Neural crest cell (in vitro differentiated cells): ENCODE data around the gene ATXN7L1. TPM values are rescaled to one million over a fixed set of nuclear protein-coding genes. Genes with fewer than 3 reads are reported as not detected.

Experiments used
- DNase-seq: peaks from one replicate; pipeline ENCODE4 v3.0.0; 2021; ENCODE audit warnings: low read depth, mixed read lengths, low spot score
- H3K27ac Mint-ChIP-seq: one replicate; pipeline ENCODE4 v1.8.0; 2021; ENCODE audit warnings: mild to moderate bottlenecking, mixed read lengths; ENCODE audit not compliant: unreplicated experiment
- H3K27me3 Mint-ChIP-seq: 2 replicates; pipeline ENCODE4 v1.8.0; 2021; ENCODE audit warnings: low read depth, mild to moderate bottlenecking, mixed read lengths
- H3K36me3 Mint-ChIP-seq: 2 replicates; pipeline ENCODE4 v1.8.0; 2021; ENCODE audit warnings: low read depth, mild to moderate bottlenecking, mixed read lengths
- H3K4me1 Mint-ChIP-seq: 2 replicates; pipeline ENCODE4 v1.8.0; 2021; ENCODE audit warnings: mixed read lengths
- H3K4me3 Mint-ChIP-seq: one replicate; pipeline ENCODE4 v1.8.0; 2021; ENCODE audit warnings: mild to moderate bottlenecking, mixed read lengths
- H3K9me3 Mint-ChIP-seq: 2 replicates; pipeline ENCODE4 v1.8.0; 2021; ENCODE audit warnings: mixed read lengths
- total RNA-seq: library from RNA; stranded (reverse); gene quantifications from 2 replicates; pipeline ENCODE4 v1.2.1, GENCODE V29; 2021
- TF ChIP-seq, protein P1 (sequence below): fragments of 200-600 bp; sonication (generic); conservative IDR thresholded peaks from 2 replicates; pipeline ENCODE4 v1.5.0; 2021; ENCODE audit warnings: antibody characterized with exemption, mild to moderate bottlenecking

ATXN7L1 gene
- total RNA-seq, 1 donor from 2014 or later: 14.4 TPM

- TF ChIP-seq, protein P1, sequence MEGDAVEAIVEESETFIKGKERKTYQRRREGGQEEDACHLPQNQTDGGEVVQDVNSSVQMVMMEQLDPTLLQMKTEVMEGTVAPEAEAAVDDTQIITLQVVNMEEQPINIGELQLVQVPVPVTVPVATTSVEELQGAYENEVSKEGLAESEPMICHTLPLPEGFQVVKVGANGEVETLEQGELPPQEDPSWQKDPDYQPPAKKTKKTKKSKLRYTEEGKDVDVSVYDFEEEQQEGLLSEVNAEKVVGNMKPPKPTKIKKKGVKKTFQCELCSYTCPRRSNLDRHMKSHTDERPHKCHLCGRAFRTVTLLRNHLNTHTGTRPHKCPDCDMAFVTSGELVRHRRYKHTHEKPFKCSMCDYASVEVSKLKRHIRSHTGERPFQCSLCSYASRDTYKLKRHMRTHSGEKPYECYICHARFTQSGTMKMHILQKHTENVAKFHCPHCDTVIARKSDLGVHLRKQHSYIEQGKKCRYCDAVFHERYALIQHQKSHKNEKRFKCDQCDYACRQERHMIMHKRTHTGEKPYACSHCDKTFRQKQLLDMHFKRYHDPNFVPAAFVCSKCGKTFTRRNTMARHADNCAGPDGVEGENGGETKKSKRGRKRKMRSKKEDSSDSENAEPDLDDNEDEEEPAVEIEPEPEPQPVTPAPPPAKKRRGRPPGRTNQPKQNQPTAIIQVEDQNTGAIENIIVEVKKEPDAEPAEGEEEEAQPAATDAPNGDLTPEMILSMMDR: no peak
- Mint-ChIP-seq H3K4me3 (no peak overlapping the region), H3K27ac (no peak overlapping the region), H3K36me3 (no peaks in the 10 kb centered on the region), H3K27me3 (no peaks in the 10 kb centered on the region), H3K4me1 (peaks cover 23% of the 10 kb centered on the region), H3K9me3 (no peaks in the 10 kb centered on the region)
- DNase-seq: no peak
Observed at GRCh38 chr7:105649727-105650381, 226.5 kb downstream of the ATXN7L1 start.

DNA sequence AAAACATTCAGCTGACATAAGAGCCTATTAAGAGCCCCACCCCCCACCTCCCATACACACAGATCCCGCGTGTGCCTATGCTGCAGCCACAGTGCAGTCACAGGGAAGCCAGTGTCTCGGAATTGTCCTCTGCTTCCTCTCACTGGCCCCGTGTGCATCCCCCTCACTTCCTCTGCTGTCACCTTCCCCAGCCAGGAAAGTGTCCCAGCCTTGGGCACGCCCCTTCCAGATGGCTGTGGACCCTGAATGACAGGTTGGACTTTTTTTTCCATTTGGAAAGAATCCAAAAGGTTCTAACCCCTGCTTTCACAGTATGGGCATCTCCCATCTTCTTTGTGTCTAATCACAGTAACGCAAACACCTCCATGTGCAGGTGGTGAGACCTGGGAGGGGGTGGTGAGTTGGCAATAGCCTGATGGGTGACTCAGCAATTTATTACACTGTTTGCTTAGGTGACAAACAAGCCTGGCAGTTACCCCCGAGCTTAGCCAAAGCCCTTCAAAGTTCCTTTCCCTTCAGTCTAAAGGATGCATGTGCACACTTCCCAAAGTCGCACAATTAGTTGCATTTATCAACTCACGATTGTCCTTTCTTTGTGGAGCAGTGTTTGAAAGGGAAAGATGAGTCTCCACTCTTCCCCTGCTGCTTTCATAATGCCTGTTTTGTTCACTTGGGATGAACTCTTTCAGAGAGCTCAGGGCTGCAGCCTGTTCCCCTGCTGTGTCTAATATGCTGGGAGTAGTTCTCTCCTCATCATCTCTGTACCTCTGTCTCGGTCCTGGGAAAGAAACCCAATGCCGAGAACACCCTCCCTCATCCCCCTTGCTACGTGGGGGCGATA, 227.6 kb downstream of the ATXN7L1 start:
- peaks cover 33% of the 10 kb centered on the region for H3K4me1 Mint-ChIP-seq
- TF ChIP-seq, protein P1: no peak

DNA sequence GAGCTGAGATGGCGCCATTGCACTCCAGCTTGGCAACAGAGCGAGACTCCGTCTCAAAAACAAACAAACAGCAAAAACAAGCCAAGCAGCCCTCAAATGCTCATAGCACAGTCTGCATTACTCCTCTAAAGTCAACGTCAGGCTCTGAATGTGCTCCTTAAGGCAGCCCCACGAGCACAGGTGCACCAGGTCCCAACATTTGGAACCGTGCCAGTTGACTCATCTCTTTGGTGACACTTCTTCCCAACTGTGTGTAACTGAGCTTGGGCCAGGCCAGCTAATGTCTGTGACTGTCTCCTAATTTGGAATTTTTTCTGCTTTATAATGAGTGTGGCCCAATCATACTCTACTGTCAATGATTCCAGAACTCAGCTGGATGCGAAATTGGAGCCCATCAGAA, 228.8 kb downstream of the ATXN7L1 start:
- no peak for DNase-seq
- Mint-ChIP-seq H3K9me3 (no peaks in the 10 kb centered on the region), H3K36me3 (no peaks in the 10 kb centered on the region), H3K27me3 (no peaks in the 10 kb centered on the region), H3K4me1 (peaks cover 45% of the 10 kb centered on the region), H3K4me3 (no peak overlapping the region), H3K27ac (no peak overlapping the region)
- TF ChIP-seq, protein P1: no peak

More for the DNA sequence above, 227.6 kb downstream of the ATXN7L1 start:
- Mint-ChIP-seq H3K9me3 (no peaks in the 10 kb centered on the region), H3K27ac (peak overlapping the region; percentile 60), H3K4me3 (peak overlapping the region; percentile 1), H3K36me3 (no peaks in the 10 kb centered on the region), H3K27me3 (no peaks in the 10 kb centered on the region)
- no peak for DNase-seq

DNA sequence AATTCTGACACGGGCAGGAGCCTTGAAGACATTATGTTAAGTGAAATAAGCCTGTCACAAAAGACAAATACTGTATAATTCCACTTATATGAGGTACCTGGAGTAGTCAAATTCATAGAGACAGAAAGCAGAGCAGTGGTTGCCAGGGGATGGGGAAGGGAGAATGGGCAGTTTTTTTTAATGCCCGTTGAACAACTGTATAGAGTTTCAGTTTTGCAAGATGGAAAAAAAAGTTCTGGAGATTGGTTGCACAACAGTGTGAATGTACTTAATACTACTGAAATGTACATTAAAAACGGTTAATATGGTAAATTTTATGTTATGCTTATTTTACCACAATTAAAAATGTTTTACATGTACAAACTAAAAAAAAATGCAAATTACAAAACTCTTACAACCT, 231.5 kb downstream of the ATXN7L1 start:
- no peak for DNase-seq
- H3K36me3 Mint-ChIP-seq: no peaks in the 10 kb centered on the region
- peak overlapping the region; percentile 1 for H3K4me3 Mint-ChIP-seq
- H3K27ac Mint-ChIP-seq: no peak overlapping the region
- TF ChIP-seq, protein P1: no peak
- H3K9me3 Mint-ChIP-seq: no peaks in the 10 kb centered on the region
- peaks cover 64% of the 10 kb centered on the region for H3K4me1 Mint-ChIP-seq
- no peaks in the 10 kb centered on the region for H3K27me3 Mint-ChIP-seq

GRCh38 chr7:105643851-105644250, 232.5 kb downstream of the ATXN7L1 start:
- Mint-ChIP-seq H3K4me1 (peaks cover 67% of the 10 kb centered on the region), H3K4me3 (peak overlapping the region; percentile 34), H3K27me3 (no peaks in the 10 kb centered on the region), H3K36me3 (no peaks in the 10 kb centered on the region), H3K9me3 (no peaks in the 10 kb centered on the region), H3K27ac (no peak overlapping the region)
- TF ChIP-seq, protein P1: no peak
- no peak for DNase-seq
